ENCODE data around the gene SULT1E1.

SULT1E1 gene

GRCh38 chr4:69799337-69799736 is 60.6 kb downstream of the SULT1E1 start:
- no peak for DNase-seq (ENCODE audit: low read depth, low spot score)

- DNase-seq (ENCODE audit: low read depth, low spot score): no peak
These were observed 66.2 kb downstream of the SULT1E1 start for GRCh38 chr4:69793732-69794131.
